NB4 (cell line): ENCODE measurements around the gene SH3YL1.

Experiments
- DNase-seq: peaks from one replicate; pipeline ENCODE4 v3.0.0; 2010; ENCODE audit warnings: low read depth
- H3K4me3 ChIP-seq: one replicate; pipeline ENCODE4 v1.5.1; 2011; ENCODE audit warnings: mild to moderate bottlenecking, low read depth, low read length, moderate library complexity
- MYC ChIP-seq: IDR thresholded peaks from 2 replicates; pipeline ENCODE4 v1.6.1; 2011; ENCODE audit warnings: low read depth, low read length
- POLR2A ChIP-seq: IDR thresholded peaks from 2 replicates; pipeline ENCODE4 v1.6.1; 2011; ENCODE audit warnings: mild to moderate bottlenecking; ENCODE audit not compliant: insufficient read length; ENCODE audit errors: extremely low read depth
- TF ChIP-seq, protein P1 (sequence below): IDR thresholded peaks from one replicate; pipeline ENCODE4 v1.5.1; 2012; ENCODE audit warnings: low read depth, low read length
- TF ChIP-seq, protein P2 (sequence below): IDR thresholded peaks from 2 replicates; pipeline ENCODE4 v1.6.1; 2011; ENCODE audit warnings: low read depth, low read length

The SH3YL1 gene

DNA sequence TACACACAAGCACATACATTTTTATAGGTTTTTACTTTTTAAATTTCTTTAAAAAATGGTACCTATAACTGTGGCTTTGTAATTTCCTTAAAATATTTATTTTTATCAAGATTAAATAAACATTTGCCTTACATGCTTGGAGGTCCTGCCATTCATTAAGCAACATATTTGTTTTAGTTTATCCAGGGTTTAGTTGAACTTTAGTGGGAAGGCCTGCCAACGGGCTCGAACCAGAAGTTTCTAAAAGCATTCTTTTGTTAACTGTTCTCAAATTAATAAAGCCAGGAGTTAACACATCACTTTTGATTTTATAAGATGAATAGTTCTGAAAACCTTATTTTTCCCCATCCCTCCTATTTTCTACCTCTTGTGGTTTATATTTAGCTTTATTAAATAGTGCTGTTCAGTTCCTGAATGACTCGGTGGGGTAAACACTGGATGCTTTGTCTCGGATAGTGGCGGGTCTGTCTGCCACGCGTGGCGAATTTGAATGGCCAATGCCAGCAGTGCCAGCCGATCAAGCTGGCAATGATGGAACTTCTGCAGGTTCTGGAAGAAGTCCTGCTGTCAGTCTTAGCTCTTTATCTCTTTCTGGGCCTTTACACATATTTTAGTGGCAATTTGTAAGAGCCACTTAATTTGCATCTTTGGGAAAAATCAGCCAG lies 32.2 kb downstream of the SH3YL1 start:
- DNase-seq, result no peak
- TF ChIP-seq, protein P1, sequence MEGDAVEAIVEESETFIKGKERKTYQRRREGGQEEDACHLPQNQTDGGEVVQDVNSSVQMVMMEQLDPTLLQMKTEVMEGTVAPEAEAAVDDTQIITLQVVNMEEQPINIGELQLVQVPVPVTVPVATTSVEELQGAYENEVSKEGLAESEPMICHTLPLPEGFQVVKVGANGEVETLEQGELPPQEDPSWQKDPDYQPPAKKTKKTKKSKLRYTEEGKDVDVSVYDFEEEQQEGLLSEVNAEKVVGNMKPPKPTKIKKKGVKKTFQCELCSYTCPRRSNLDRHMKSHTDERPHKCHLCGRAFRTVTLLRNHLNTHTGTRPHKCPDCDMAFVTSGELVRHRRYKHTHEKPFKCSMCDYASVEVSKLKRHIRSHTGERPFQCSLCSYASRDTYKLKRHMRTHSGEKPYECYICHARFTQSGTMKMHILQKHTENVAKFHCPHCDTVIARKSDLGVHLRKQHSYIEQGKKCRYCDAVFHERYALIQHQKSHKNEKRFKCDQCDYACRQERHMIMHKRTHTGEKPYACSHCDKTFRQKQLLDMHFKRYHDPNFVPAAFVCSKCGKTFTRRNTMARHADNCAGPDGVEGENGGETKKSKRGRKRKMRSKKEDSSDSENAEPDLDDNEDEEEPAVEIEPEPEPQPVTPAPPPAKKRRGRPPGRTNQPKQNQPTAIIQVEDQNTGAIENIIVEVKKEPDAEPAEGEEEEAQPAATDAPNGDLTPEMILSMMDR, result no peak
- TF ChIP-seq POLR2A (no peak), MYC (no peak)
- TF ChIP-seq, protein P2, sequence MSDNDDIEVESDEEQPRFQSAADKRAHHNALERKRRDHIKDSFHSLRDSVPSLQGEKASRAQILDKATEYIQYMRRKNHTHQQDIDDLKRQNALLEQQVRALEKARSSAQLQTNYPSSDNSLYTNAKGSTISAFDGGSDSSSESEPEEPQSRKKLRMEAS, result no peak
- H3K4me3 ChIP-seq, result no peak overlapping the region

DNA sequence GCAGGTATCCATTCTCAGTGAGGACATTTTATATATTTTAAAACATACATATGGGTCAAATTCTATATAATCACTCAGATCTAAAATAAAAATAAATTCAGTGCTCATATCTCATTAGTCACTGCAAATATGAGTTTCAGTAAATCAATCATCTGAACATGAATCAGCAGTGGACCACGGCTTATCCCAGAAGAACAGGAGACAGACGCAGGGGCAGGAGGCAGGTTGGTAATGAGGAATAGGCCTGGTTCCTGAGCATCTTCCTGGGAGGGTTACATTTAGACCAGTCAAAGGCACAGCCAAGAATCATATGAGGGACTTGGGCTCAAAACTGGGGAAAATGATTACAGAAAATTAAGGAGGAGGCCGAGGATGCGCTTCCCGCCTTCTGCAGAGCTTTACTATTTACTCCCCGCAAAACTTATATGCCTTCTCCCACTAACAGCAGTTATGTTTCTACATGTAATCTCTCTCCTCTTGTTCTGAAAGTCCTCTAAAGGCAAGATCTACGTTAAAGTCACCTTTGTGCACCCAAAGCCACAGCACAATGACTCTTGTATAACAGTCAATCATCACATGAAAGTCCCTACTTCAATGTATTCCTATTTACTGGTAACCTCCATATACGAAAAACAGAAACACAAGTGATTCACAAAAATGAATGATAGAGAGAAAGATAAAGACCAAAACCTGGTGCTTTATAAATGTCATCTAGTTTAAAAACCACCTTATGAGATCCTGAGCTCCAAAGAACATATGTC lies 35.1 kb downstream of the SH3YL1 start:
- no peak for DNase-seq

DNA sequence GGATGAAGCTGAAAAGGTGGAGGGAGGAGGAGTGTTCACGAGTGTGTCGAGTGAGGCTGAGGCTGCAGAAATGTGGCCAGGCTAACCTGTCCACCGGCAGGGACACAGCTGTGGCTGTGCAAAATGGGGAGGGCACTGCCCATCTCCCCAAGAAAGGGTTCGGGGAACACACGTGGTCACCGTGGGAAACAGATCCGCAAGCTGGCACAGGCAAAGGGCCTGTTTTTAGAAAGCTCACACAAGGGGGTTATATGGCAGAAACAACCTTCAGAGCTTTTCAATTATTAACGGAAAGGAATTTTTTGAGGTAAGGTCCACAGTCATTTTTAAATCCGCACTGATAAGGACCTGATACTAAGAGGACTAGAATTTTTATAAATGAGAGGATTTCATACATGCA lies 35.7 kb downstream of the SH3YL1 start:
- TF ChIP-seq, protein P1, result no peak
- TF ChIP-seq POLR2A (no peak), MYC (no peak)
- TF ChIP-seq, protein P2, result no peak
- no peak overlapping the region for H3K4me3 ChIP-seq
- DNase-seq, result no peak

More for the DNA sequence above, 35.1 kb downstream of the SH3YL1 start:
- no peak overlapping the region for H3K4me3 ChIP-seq
- TF ChIP-seq, protein P1, result no peak
- no peak for TF ChIP-seq POLR2A
- TF ChIP-seq, protein P2, result no peak
- no peak for TF ChIP-seq MYC

DNA sequence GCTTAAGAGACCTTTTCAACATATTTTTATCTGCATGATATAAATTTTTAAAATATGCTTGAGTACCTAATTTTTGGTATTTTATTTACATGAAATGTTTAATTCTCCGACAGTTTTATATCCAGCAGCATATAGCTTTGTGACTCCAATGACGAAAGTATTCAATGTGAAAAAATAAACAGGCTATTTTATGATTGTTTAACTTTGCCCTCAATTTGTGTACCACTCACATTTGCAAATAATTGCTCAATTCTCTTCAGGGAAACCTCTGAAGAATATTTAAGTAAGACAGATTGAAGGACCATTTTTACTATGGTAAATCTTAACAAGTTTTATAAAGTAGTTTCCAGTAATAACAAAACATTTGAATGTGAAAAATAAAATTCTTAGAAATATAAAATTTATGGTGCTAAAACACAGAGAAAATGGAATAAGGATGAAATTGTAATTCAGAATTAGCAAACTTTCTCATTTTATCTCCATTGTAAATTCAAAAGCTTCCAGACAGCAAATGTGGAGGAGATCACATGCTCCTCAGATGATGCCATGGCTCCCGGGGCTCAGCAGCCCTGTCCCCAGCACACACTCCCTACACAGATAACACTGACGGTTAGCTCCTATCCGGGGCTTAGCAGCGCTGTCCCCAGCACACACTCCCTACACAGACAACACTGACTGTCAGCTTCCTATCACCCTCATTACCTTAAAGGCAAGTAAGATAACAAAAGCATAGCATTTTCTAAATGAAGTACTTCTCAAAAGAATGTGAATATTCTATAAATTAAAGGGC lies 39.7 kb downstream of the SH3YL1 start:
- TF ChIP-seq MYC, result no peak
- TF ChIP-seq, protein P1, result no peak
- no peak for TF ChIP-seq POLR2A
- TF ChIP-seq, protein P2, result no peak
- H3K4me3 ChIP-seq, result no peak overlapping the region
- DNase-seq, result no peak

DNA sequence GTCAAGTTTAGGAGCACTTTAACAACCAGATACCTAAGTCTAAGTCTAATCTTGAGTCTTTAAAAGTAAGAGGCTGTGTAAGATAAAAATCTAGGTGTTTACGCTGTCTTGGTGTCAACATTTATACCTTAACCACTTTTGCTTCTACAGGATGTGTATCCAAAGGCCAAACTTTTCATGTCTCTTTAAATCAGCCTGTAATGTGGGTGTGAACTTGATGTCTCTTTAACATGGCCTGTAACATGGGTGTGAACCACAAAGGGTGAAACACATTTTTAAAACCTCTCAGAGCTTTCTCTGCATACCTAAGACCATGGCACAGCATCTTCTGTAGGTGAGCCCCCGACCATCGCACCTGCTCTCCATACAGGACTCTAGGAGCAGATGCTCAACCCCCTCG lies 40.4 kb downstream of the SH3YL1 start:
- no peak for DNase-seq
- TF ChIP-seq, protein P1, result no peak
- TF ChIP-seq, protein P2, result no peak
- TF ChIP-seq MYC, result no peak
- TF ChIP-seq POLR2A, result no peak
- no peak overlapping the region for H3K4me3 ChIP-seq
